K562 (cell line): Measurements from ENCODE around the gene PHB1. TPM values are rescaled to one million over a fixed set of nuclear protein-coding genes. Genes with fewer than 3 reads are reported as not detected.
A peak's percentile ranks its signal among the peaks of the same experiment; 100 is the strongest.

Source experiments
- ATAC-seq: fragments of 200-7000 bp; cut with Tn5 transposase; 3 replicates; pipeline ENCODE4 v1.9.1; 2020; ENCODE audit warnings: moderate library complexity
- BruUV-seq: library from RNA; stranded (reverse); fragments of 400-500 nt; replicated peaks from 2 replicates; lab custom pipeline; 2021; lab: Mats Ljungman, UMichigan
- CTCF ChIA-PET: fragments of 300-600 bp; formaldehyde crosslinking; extraction: SDS; loops from one replicate; lab custom pipeline; 2021; ENCODE audit warnings: low intra/inter-chr PET ratio; lab: Yijun Ruan, JAX
- POLR2A ChIA-PET: fragments of 300-600, 350-650 bp; sonication (Branson Sonifier 250); formaldehyde crosslinking; extraction: SDS; loops from one replicate; lab custom pipeline; 2021; ENCODE audit warnings: antibody characterized with exemption, inconsistent platforms; lab: Yijun Ruan, JAX
- DNase-seq, 4 experiments: peaks; one replicate each; pipeline versions ENCODE4 v3.0.0 to v3.0.0-alpha.2; 2011 to 2018; ENCODE audit warnings: low spot score in 3 of 4, mixed read lengths in 3 of 4; ENCODE audit errors: extremely low read depth in 1 of 4
- FAIRE-seq: peaks from 2 replicates; lab custom pipeline; 2011; peaks lifted over from hg19 to GRCh38; lab: Jason Lieb, UNC
- H2AFZ ChIP-seq: 2 replicates; pipeline ENCODE4 v1.6.0; 2011; ENCODE audit warnings: low read depth, low read length, control low read depth, inconsistent platforms
- H3K27ac ChIP-seq: fragments of 200-600 bp; 3 replicates; pipeline ENCODE4 v1.8.0; 2011; ENCODE audit warnings: low read depth, mild to moderate bottlenecking, control low read depth, inconsistent platforms, low read length, moderate library complexity, mixed read lengths; ENCODE audit errors: extremely low read depth
- H3K27me3 ChIP-seq, 2 experiments: fragments of 300-600 bp in 1 of 2; 2 replicates in 1 of 2; 3 replicates in 1 of 2; pipeline versions ENCODE4 v1.6.0 to v1.8.0; 2011; ENCODE audit warnings: inconsistent platforms in 2 of 2, low read length in 2 of 2, mild to moderate bottlenecking in 1 of 2, mixed read lengths in 1 of 2, moderate library complexity in 1 of 2; ENCODE audit not compliant: control insufficient read depth in 2 of 2, insufficient read depth in 2 of 2
- H3K36me3 ChIP-seq: fragments of 300-600 bp; 3 replicates; pipeline ENCODE4 v1.8.0; 2011; ENCODE audit warnings: mild to moderate bottlenecking, low read length, inconsistent platforms; ENCODE audit not compliant: control insufficient read depth, insufficient read depth
- H3K4me1 ChIP-seq, 2 experiments: fragments of 200-600 bp in 1 of 2; replicated peaks in 1 of 2; 2 replicates in 1 of 2; 3 replicates in 1 of 2; pipeline versions ENCODE4 v1.5.1 to v1.8.0; 2011; ENCODE audit warnings: inconsistent platforms in 2 of 2, low read length in 2 of 2, mild to moderate bottlenecking in 1 of 2, mixed read lengths in 1 of 2, moderate library complexity in 1 of 2; ENCODE audit not compliant: control insufficient read depth in 2 of 2, insufficient read depth in 2 of 2
- H3K4me2 ChIP-seq: 2 replicates; pipeline ENCODE4 v1.6.1; 2011; ENCODE audit warnings: low read length, control low read depth, inconsistent platforms, mixed read lengths; ENCODE audit not compliant: insufficient read depth
- H3K4me3 ChIP-seq: fragments of 200-600 bp; sonication (generic), shearing (Covaris generic); 2 replicates; pipeline ENCODE4 v1.5.1; 2016; ENCODE audit warnings: control low read depth, inconsistent platforms
- H3K79me2 ChIP-seq: fragments of 200-600 bp; 3 replicates; pipeline ENCODE4 v1.8.0; 2011; ENCODE audit warnings: low read length, inconsistent platforms; ENCODE audit not compliant: control insufficient read depth, insufficient read depth
- H3K9ac ChIP-seq, 2 experiments: 2 replicates each; pipeline versions ENCODE4 v1.6.0 to v1.6.1; 2011; ENCODE audit warnings: low read depth in 2 of 2, low read length in 2 of 2, control low read depth in 1 of 2, inconsistent platforms in 1 of 2, mild to moderate bottlenecking in 1 of 2, mixed read lengths in 1 of 2; ENCODE audit not compliant: insufficient read depth in 1 of 2
- H3K9me1 ChIP-seq: one replicate; pipeline ENCODE4 v1.6.0; 2011; ENCODE audit warnings: inconsistent platforms, mild to moderate bottlenecking, low read length, moderate library complexity; ENCODE audit not compliant: control insufficient read depth, insufficient read depth
- H3K9me3 ChIP-seq: replicated peaks from 2 replicates; pipeline ENCODE4 v1.5.1; 2011; ENCODE audit warnings: low read depth, low read length, inconsistent platforms; ENCODE audit not compliant: control insufficient read depth, insufficient read depth
- H4K20me1 ChIP-seq: replicated peaks from 2 replicates; pipeline ENCODE4 v1.6.1; 2011; ENCODE audit warnings: low read length, inconsistent platforms, mixed read lengths; ENCODE audit not compliant: control insufficient read depth, insufficient read depth
- CEBPB ChIP-seq: fragments of 450-650 bp; IDR thresholded peaks from 2 replicates; pipeline ENCODE4 v1.6.1; 2016; ENCODE audit warnings: missing genetic modification characterization, missing compliant biosample characterization
- CEBPG ChIP-seq, 3 experiments: fragments of 200-800 bp in 1 of 3; sonication (Bioruptor generic) in 1 of 3; sonication (generic) in 1 of 3; formaldehyde crosslinking in 1 of 3; IDR thresholded peaks in 2 of 3; conservative IDR thresholded peaks in 1 of 3; 2 replicates each; pipeline versions ENCODE4 v1.6.1 to v1.8.0; 2016 to 2022; ENCODE audit warnings: missing compliant biosample characterization in 2 of 3, missing genetic modification characterization in 2 of 3, mild to moderate bottlenecking in 1 of 3, missing genetic modification reagents in 1 of 3
- FOSL1 ChIP-seq: fragments of 200-800 bp; sonication (Bioruptor generic); conservative IDR thresholded peaks from 2 replicates; pipeline ENCODE4 v1.6.1; 2016; ENCODE audit warnings: missing genetic modification characterization, missing compliant biosample characterization
- FOXA3 ChIP-seq, 2 experiments: fragments of 450-650 bp in 1 of 2; sonication (generic) in 1 of 2; formaldehyde crosslinking; IDR thresholded peaks in 1 of 2; conservative IDR thresholded peaks in 1 of 2; 2 replicates each; pipeline versions ENCODE4 v1.4.0 to v1.8.0; 2020 to 2022; ENCODE audit warnings: mild to moderate bottlenecking in 2 of 2, missing genetic modification reagents in 1 of 2
- MTF1 ChIP-seq: fragments of 250-450 bp; sonication (Bioruptor Pico); IDR thresholded peaks from 2 replicates; pipeline ENCODE4 v1.9.0; 2021; ENCODE audit warnings: moderate library complexity, mild to moderate bottlenecking, inconsistent platforms, borderline replicate concordance
- NFIC ChIP-seq: fragments of 450-650 bp; IDR thresholded peaks from 2 replicates; pipeline ENCODE4 v1.6.1; 2017; ENCODE audit warnings: mild to moderate bottlenecking, inconsistent platforms
- NFXL1 ChIP-seq: fragments of 450-650 bp; formaldehyde crosslinking; IDR thresholded peaks from 2 replicates; pipeline ENCODE4 v1.4.0; 2021; ENCODE audit warnings: mild to moderate bottlenecking
- NR2C1 ChIP-seq, 2 experiments: fragments of 450-650 bp; IDR thresholded peaks; 2 replicates each; pipeline ENCODE4 v1.6.1; 2017; ENCODE audit warnings: mild to moderate bottlenecking in 2 of 2, antibody characterized with exemption in 1 of 2, inconsistent platforms in 1 of 2, missing compliant biosample characterization in 1 of 2, missing genetic modification characterization in 1 of 2
- NR2C2 ChIP-seq, 2 experiments: fragments of 200-800 bp in 1 of 2; sonication (Bioruptor generic) in 1 of 2; sonication (generic) in 1 of 2; formaldehyde crosslinking in 1 of 2; IDR thresholded peaks; 2 replicates each; pipeline versions ENCODE4 v1.6.1 to v1.8.0; 2016 to 2022; ENCODE audit warnings: mild to moderate bottlenecking in 1 of 2, missing compliant biosample characterization in 1 of 2, missing genetic modification characterization in 1 of 2, missing genetic modification reagents in 1 of 2
- POLR2AphosphoS5 ChIP-seq: IDR thresholded peaks from 2 replicates; pipeline ENCODE4 v1.6.1; 2011; ENCODE audit warnings: mild to moderate bottlenecking, low read depth, low read length, moderate library complexity; ENCODE audit not compliant: control insufficient read depth, insufficient read depth
- PTTG1 ChIP-seq: fragments of 450-650 bp; IDR thresholded peaks from 2 replicates; pipeline ENCODE4 v1.6.1; 2016; ENCODE audit warnings: low read depth, mild to moderate bottlenecking, missing genetic modification characterization, missing compliant biosample characterization
- RBM15 ChIP-seq: fragments of 200-400 bp; formaldehyde crosslinking; IDR thresholded peaks from 2 replicates; pipeline ENCODE4 v1.6.1; 2018; ENCODE audit warnings: mild to moderate bottlenecking, low read length, moderate library complexity; ENCODE audit not compliant: insufficient read depth
- SMAD1 ChIP-seq: fragments of 150-350 bp; IDR thresholded peaks from 2 replicates; pipeline ENCODE4 v1.6.1; 2014; ENCODE audit warnings: low read length, low read depth; ENCODE audit not compliant: partially characterized antibody
- ZNF143 ChIP-seq: sonication (generic); formaldehyde crosslinking; IDR thresholded peaks from 2 replicates; pipeline ENCODE4 v1.9.0; 2022; ENCODE audit warnings: mild to moderate bottlenecking, missing genetic modification reagents
- ZNF398 ChIP-seq: fragments of 250-450 bp; sonication (Bioruptor Pico); IDR thresholded peaks from 2 replicates; pipeline ENCODE4 v1.8.0; 2021; ENCODE audit warnings: moderate library complexity, mild to moderate bottlenecking, inconsistent platforms
- WGBS: fragments of 100-300 bp; shearing (Covaris generic); methylation state at CpG from one replicate; pipeline ENCODE4 v1.1.6; 2016; ENCODE audit warnings: low coverage, mixed read lengths; ENCODE audit not compliant: insufficient coverage; ENCODE audit errors: missing lambda C conversion rate; 5-methylcytosine and 5-hydroxymethylcytosine counted together
- in situ Hi-C: fragments of 300-500 bp; cut with MboI; formaldehyde crosslinking; loops from 4 replicates; pipeline ENCODE4 v1.15.0; 2018; ENCODE audit warnings: inconsistent platforms, mixed read lengths
- intact Hi-C: fragments of 100-400 bp; cut with micrococcal nuclease; formaldehyde crosslinking; loops from 2 replicates; pipeline ENCODE4 v1.14.2; 2022
- polyA plus RNA-seq, 8 experiments: library from polyadenylated mRNA; depleted of rRNA in 4 of 8; stranded (reverse) in 5 of 8; unstranded in 3 of 8; fragments of >200 nt; fragmentation: Nextera tagmentation in 2 of 8; fragmentation: Illumina TruSeq in 1 of 8; extraction: Ambion mirVana in 2 of 8; extraction: Trizol in 1 of 8; gene quantifications; 2 replicates each; pipeline versions ENCODE4 v1.2.1 to v1.2.3, GENCODE V29; 2011 to 2014; ENCODE audit warnings: inconsistent platforms in 1 of 8, missing spikeins in 1 of 8
- total RNA-seq, 7 experiments: library from RNA; depleted of rRNA in 6 of 7; stranded (reverse); fragments of >200 nt in 6 of 7; fragmentation: Illumina TruSeq in 2 of 7; extraction: Trizol in 2 of 7; gene quantifications; 2 replicates each; pipeline versions ENCODE4 v1.2.1 to v1.2.3, GENCODE V29; 2011 to 2021; ENCODE audit warnings: low replicate concordance in 1 of 7

PHB1 gene
- total and polyA plus RNA-seq, 9 of the 15 experiments (the other 6 are each of a cell fraction or from before 2014, with no cell fraction given), result 191 to 818 (median 349) TPM

DNA sequence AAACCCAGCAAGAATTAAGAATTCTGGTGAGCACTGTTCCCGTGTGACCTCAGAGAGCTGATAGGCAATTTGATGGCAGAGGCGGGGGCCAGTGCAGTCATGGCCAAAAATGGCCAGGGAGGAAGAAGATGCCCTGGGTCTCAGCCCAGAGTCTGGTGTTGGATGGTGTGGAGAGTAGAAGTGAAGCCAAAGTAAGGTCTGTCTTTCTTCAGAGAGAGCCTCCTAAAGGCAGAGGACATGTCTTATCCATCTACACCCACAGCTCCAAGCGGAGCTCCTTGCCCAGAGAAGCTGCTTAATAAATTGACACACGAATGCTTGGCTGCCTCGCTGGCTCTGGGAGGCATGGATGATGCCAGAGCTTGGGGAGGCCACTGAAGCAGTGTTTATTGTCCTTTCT, 32.9 kb downstream of the PHB1 start (continued):
- no peak for TF ChIP-seq POLR2AphosphoS5
- TF ChIP-seq ZNF143 (CRISPR knock-in tag), result no peak
- TF ChIP-seq ZNF398 (CRISPR knock-in tag), result no peak
- TF ChIP-seq PTTG1 (tag), result no peak
- TF ChIP-seq FOSL1 (tag), result no peak
- TF ChIP-seq, all 486 proteins: peak for 0

- Histone ChIP-seq H3K36me3 (no peaks in the 10 kb centered on the region), H3K9me3 (no peaks in the 10 kb centered on the region), H3K27ac (no peak overlapping the region), H3K27me3 (peaks cover 0 to 9% of the 10 kb centered on the region in 2 experiments; a peak in 1 of 5 replicates), H3K4me3 (no peak overlapping the region), H4K20me1 (no peaks in the 10 kb centered on the region), H3K4me1 (peaks cover 0 to 5% of the 10 kb centered on the region in 2 experiments; a peak in 1 of 5 replicates), H3K79me2 (no peaks in the 10 kb centered on the region), H2AFZ (no peak overlapping the region), H3K4me2 (no peak overlapping the region), H3K9ac (peak overlapping the region in 1 of 2 experiments; percentile 23; a peak in 1 of 4 replicates), H3K9me1 (no peaks in the 10 kb centered on the region)
- ATAC-seq, result no peak
- intact Hi-C loops, result no loop called here
- FAIRE-seq, result no peak
- 11% methylated on average over 1 of the region's 1 CpG for WGBS
- POLR2A ChIA-PET, result interaction anchor here (0.6 to 1.7 kb wide), 4 partner anchors 8 to 342 kb away, joined by 3 to 9 read pairs (median 3); no protein-coding TSS in a partner anchor
- in situ Hi-C loops, result no loop called here
- peak in 1 of 4 experiments; percentile 35 for DNase-seq
- BruUV-seq, result no TSS peak
- TF ChIP-seq NR2C2 (CRISPR knock-in tag; IDR thresholded peaks at IDR 0.05), result no peak
- 0 out of 2 replicates have a peak, but pooled peaks have one; percentile 25 for TF ChIP-seq NR2C2 (tag; IDR thresholded peaks at IDR 0.05)
- TF ChIP-seq SMAD1, result no peak
- TF ChIP-seq NFXL1 (CRISPR knock-in tag), result no peak
- TF ChIP-seq NFIC, result 0 out of 2 replicates have a peak, but pooled peaks have one; percentile 25
- no peak for TF ChIP-seq NR2C1 (IDR thresholded peaks at IDR 0.05)
- no peak for TF ChIP-seq NR2C1 (tag; IDR thresholded peaks at IDR 0.05)
- no peak for TF ChIP-seq CEBPG (CRISPR knock-in tag; IDR thresholded peaks at IDR 0.05)
- TF ChIP-seq CEBPG (tag; conservative IDR thresholded peaks at IDR 0.05 in 1 of 2, IDR thresholded peaks at IDR 0.05 in 1 of 2), result peak in 1 of 2 experiments; percentile 52; a peak in 1 of 4 replicates
- no peak for TF ChIP-seq MTF1 (CRISPR knock-in tag)
- no peak for TF ChIP-seq RBM15
- TF ChIP-seq CEBPB (tag), result peak; percentile 69
- TF ChIP-seq FOXA3 (CRISPR knock-in tag; conservative IDR thresholded peaks at IDR 0.05 in 1 of 2, IDR thresholded peaks at IDR 0.05 in 1 of 2), result no peak
- CTCF ChIA-PET, result interaction anchor here (0.6 to 0.9 kb wide), 2 partner anchors 12 to 32 kb away, joined by 3 to 5 read pairs; no protein-coding TSS in a partner anchor
Observed at GRCh38 chr17:49381033-49381432, 33.6 kb downstream of the PHB1 start.
